WTC11 (cell line): Measurements from ENCODE around the gene PPP2R2C. TPM values are rescaled to one million over a fixed set of nuclear protein-coding genes. Genes with fewer than 3 reads are reported as not detected.

Experiments used
- ATAC-seq: fragments of 200-7000 bp; cut with Tn5 transposase; 2 replicates; pipeline ENCODE4 v1.10.0; 2021; ENCODE audit warnings: mild to moderate bottlenecking, moderate library complexity
- CTCF ChIA-PET: fragments of 300-600 bp; sonication (Branson Sonifier 250); formaldehyde crosslinking; loops from one replicate; lab custom pipeline; 2021; ENCODE audit warnings: antibody characterized with exemption; lab: Charles Lee
- POLR2A ChIA-PET: fragments of 350-600 bp; sonication (Branson Sonifier 250); formaldehyde crosslinking; loops from one replicate; lab custom pipeline; 2021; ENCODE audit warnings: antibody characterized with exemption; lab: Charles Lee
- DNase-seq: peaks from one replicate; pipeline ENCODE4 v3.0.0; 2021; ENCODE audit warnings: low spot score
- H3K27ac Mint-ChIP-seq: 2 replicates; pipeline ENCODE4 v1.8.0; 2021; ENCODE audit warnings: mixed read lengths
- H3K27me3 Mint-ChIP-seq: 2 replicates; pipeline ENCODE4 v1.8.0; 2021; ENCODE audit warnings: low read depth, mild to moderate bottlenecking, moderate library complexity, mixed read lengths
- H3K36me3 Mint-ChIP-seq: 2 replicates; pipeline ENCODE4 v1.8.0; 2021; ENCODE audit warnings: mixed read lengths
- H3K4me1 Mint-ChIP-seq: 2 replicates; pipeline ENCODE4 v1.8.0; 2022; ENCODE audit warnings: mixed read lengths
- H3K4me3 Mint-ChIP-seq: 2 replicates; pipeline ENCODE4 v1.8.0; 2021; ENCODE audit warnings: mild to moderate bottlenecking, moderate library complexity, mixed read lengths
- H3K9me3 Mint-ChIP-seq: 2 replicates; pipeline ENCODE4 v1.8.0; 2021; ENCODE audit warnings: mixed read lengths
- AFF4 ChIP-seq: sonication (generic); formaldehyde crosslinking; IDR thresholded peaks from 2 replicates; pipeline ENCODE4 v1.8.1; 2023; ENCODE audit warnings: mild to moderate bottlenecking, missing genetic modification reagents, borderline replicate concordance
- AR ChIP-seq: fragments of 250-450 bp; sonication (Bioruptor Pico); IDR thresholded peaks from 2 replicates; pipeline ENCODE4 v1.9.0; 2021; ENCODE audit warnings: mild to moderate bottlenecking
- ATF1 ChIP-seq: sonication (generic); formaldehyde crosslinking; IDR thresholded peaks from 2 replicates; pipeline ENCODE4 v1.8.1; 2023; ENCODE audit warnings: mild to moderate bottlenecking, moderate library complexity, missing genetic modification reagents
- ATF2 ChIP-seq: sonication (generic); formaldehyde crosslinking; IDR thresholded peaks from 2 replicates; pipeline ENCODE4 v1.8.1; 2022; ENCODE audit warnings: low read depth, missing genetic modification reagents, borderline replicate concordance
- JAZF1 ChIP-seq: fragments of 250-450 bp; sonication (Bioruptor Pico); IDR thresholded peaks from 2 replicates; pipeline ENCODE4 v1.9.0; 2021; ENCODE audit warnings: moderate library complexity, mild to moderate bottlenecking, inconsistent platforms
- MLX ChIP-seq: sonication (generic); formaldehyde crosslinking; IDR thresholded peaks from 2 replicates; pipeline ENCODE4 v1.8.1; 2023; ENCODE audit warnings: mild to moderate bottlenecking, missing genetic modification reagents, moderate library complexity
- MXD4 ChIP-seq: fragments of 250-450 bp; sonication (Bioruptor Pico); IDR thresholded peaks from 2 replicates; pipeline ENCODE4 v1.8.0; 2021; ENCODE audit warnings: mild to moderate bottlenecking, moderate library complexity, borderline replicate concordance
- NFATC4 ChIP-seq: fragments of 250-450 bp; sonication (Bioruptor Pico); IDR thresholded peaks from 2 replicates; pipeline ENCODE4 v1.9.0; 2021; ENCODE audit warnings: mild to moderate bottlenecking
- PRRX2 ChIP-seq: fragments of 250-450 bp; sonication (Bioruptor Pico); IDR thresholded peaks from 2 replicates; pipeline ENCODE4 v1.8.0; 2021; ENCODE audit warnings: mild to moderate bottlenecking
- SMAD4 ChIP-seq: sonication (generic); formaldehyde crosslinking; IDR thresholded peaks from 2 replicates; pipeline ENCODE4 v1.8.0; 2022; ENCODE audit warnings: mild to moderate bottlenecking, missing genetic modification reagents
- SOX15 ChIP-seq: fragments of 250-450 bp; sonication (Bioruptor Pico); IDR thresholded peaks from 2 replicates; pipeline ENCODE4 v1.9.0; 2021; ENCODE audit warnings: mild to moderate bottlenecking
- SP1 ChIP-seq: sonication (generic); formaldehyde crosslinking; conservative IDR thresholded peaks from 2 replicates; pipeline ENCODE4 v1.8.1; 2022; ENCODE audit warnings: missing genetic modification reagents
- TP53 ChIP-seq: sonication (generic); formaldehyde crosslinking; IDR thresholded peaks from 2 replicates; pipeline ENCODE4 v1.8.1; 2023; ENCODE audit warnings: mild to moderate bottlenecking, missing genetic modification reagents
- ZNF281 ChIP-seq: sonication (generic); formaldehyde crosslinking; IDR thresholded peaks from 2 replicates; pipeline ENCODE4 v1.8.0; 2023; ENCODE audit warnings: mild to moderate bottlenecking, missing genetic modification reagents
- ZNF317 ChIP-seq: sonication (generic); formaldehyde crosslinking; IDR thresholded peaks from 2 replicates; pipeline ENCODE4 v1.8.1; 2023; ENCODE audit warnings: low read depth, mild to moderate bottlenecking, moderate library complexity, missing genetic modification reagents, borderline replicate concordance
- ZNF532 ChIP-seq: fragments of 250-450 bp; sonication (Bioruptor Pico); IDR thresholded peaks from 2 replicates; pipeline ENCODE4 v1.9.0; 2021; ENCODE audit warnings: mild to moderate bottlenecking, borderline replicate concordance
- total RNA-seq: library from RNA; stranded (reverse); gene quantifications from 3 replicates; pipeline ENCODE4 v1.2.3, GENCODE V29; 2021

The PPP2R2C gene
- total RNA-seq, 1 experiment from 2014 or later = 11.5 TPM

DNA sequence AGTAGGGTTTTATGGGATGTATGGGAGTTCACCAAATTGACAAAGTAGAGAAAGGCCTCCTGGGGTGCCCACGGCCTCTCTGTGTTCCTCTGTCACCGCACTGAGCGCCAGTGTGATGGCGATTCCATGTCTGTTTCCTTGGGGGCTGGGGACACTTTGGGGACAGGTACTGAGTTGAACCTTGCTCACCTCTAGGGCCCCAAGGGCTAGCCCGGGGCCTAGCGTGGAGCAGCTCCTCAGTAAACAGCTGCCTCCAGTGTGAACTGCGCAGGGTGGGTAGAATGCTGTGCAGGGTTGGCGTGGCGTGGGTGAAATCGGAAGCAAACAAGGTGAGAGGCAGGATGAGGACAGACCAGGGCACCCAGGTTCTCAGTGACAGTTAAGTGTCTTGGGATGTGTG, 97.8 kb downstream of the PPP2R2C start (continued):
- TF ChIP-seq AFF4 (no peak), TP53 (CRISPR knock-in tag) (no peak), SP1 (CRISPR knock-in tag) (no peak), ZNF532 (CRISPR knock-in tag) (no peak), ATF2 (CRISPR knock-in tag) (no peak), SOX15 (CRISPR knock-in tag) (no peak), ZNF317 (no peak), MLX (CRISPR knock-in tag) (no peak)
- TF ChIP-seq, all 79 proteins: peak for 0

GRCh38 chr4:6373541-6374410, 98.6 kb downstream of the PPP2R2C start:
- CTCF ChIA-PET = interaction anchor here (1.1 to 1.3 kb wide), 2 partner anchors 42 to 173 kb away, joined by 3 to 8 read pairs; no protein-coding TSS in a partner anchor
- TF ChIP-seq SMAD4 (CRISPR knock-in tag) (no peak), NFATC4 (CRISPR knock-in tag) (no peak), ATF1 (CRISPR knock-in tag) (no peak), JAZF1 (no peak), MXD4 (CRISPR knock-in tag) (no peak), AR (CRISPR knock-in tag) (no peak), ZNF281 (CRISPR knock-in tag) (no peak), PRRX2 (CRISPR knock-in tag) (no peak), MLX (CRISPR knock-in tag) (no peak)

More at GRCh38 chr4:6373541-6374410, 98.6 kb downstream of the PPP2R2C start:
- no peaks in the 10 kb centered on the region; the same call in 1 of the 2 replicates for H3K27me3 Mint-ChIP-seq
- H3K4me3 Mint-ChIP-seq = no peak overlapping the region
- H3K4me1 Mint-ChIP-seq = peaks cover 9% of the 10 kb centered on the region; the same call in 1 of the 2 replicates
- DNase-seq (no peak), ATAC-seq (no peak)
- H3K36me3 Mint-ChIP-seq = no peaks in the 10 kb centered on the region
- no peaks in the 10 kb centered on the region for H3K9me3 Mint-ChIP-seq
- H3K27ac Mint-ChIP-seq = 0 out of 2 replicates have a peak overlapping the region, but pooled peaks have one; percentile 15
- POLR2A ChIA-PET = no interaction called here
